Right cardiac atrium (tissue), 5 donors: Measurements from ENCODE around the gene PNPLA6. TPM values are rescaled to one million over a fixed set of nuclear protein-coding genes. Genes with fewer than 3 reads are reported as not detected.

Source experiments
- ATAC-seq, 2 donors: fragments of 200-7000 bp; cut with Tn5 transposase; one replicate each; pipeline versions ENCODE4 v1.8.0 to v1.9.1; 2020; ENCODE audit warnings: moderate library complexity in 2 of 2, mild to moderate bottlenecking in 1 of 2
- DNase-seq, 3 donors: peaks; one replicate each; pipeline ENCODE4 v3.0.0-alpha.2; 2020
- H3K27ac ChIP-seq: one replicate; pipeline ENCODE4 v1.5.1; 2013; ENCODE audit warnings: mild to moderate bottlenecking, low read length, control low read depth, moderate library complexity
- H3K27me3 ChIP-seq: one replicate; pipeline ENCODE4 v1.6.1; 2013; ENCODE audit not compliant: control insufficient read depth, insufficient read depth
- H3K4me1 ChIP-seq: one replicate; pipeline ENCODE4 v1.6.1; 2013; ENCODE audit warnings: low read length; ENCODE audit not compliant: control insufficient read depth, insufficient read depth
- H3K4me3 ChIP-seq: one replicate; pipeline ENCODE4 v1.5.1; 2013; ENCODE audit warnings: low read length, control low read depth
- H3K9me3 ChIP-seq: one replicate; pipeline ENCODE4 v1.6.1; 2013; ENCODE audit warnings: low read length; ENCODE audit not compliant: control insufficient read depth
- WGBS: extraction: QIAGEN DNeasy Blood & Tissue Kit; methylation state at CpG from one replicate; pipeline ENCODE4 v1.1.7; 2013; 5-methylcytosine and 5-hydroxymethylcytosine counted together
- intact Hi-C, 4 donors: fragments of 100-400 bp; cut with DNase I; formaldehyde crosslinking; loops; one replicate each; pipeline versions ENCODE4 v1.11.0 to v1.14.0; 2022 to 2023
- polyA plus RNA-seq: library from polyadenylated mRNA; stranded (reverse); fragments of 200-250 nt; gene quantifications from one replicate; pipeline ENCODE4 v1.2.3, GENCODE V29; 2013
- total RNA-seq, 4 donors: library from RNA; stranded (reverse); fragmentation: NEBNext Ultra II Directional; extraction: Animal tissue kit (Norgen Biotek cat#: 25700); gene quantifications; one replicate each; pipeline ENCODE4 v1.2.1, GENCODE V29; 2021
- donor health status: healthy with polysubstance abuse.
- donor health status: DM: no; HTN: yes; CAD: no.
- donor health status: DM: no; HTN: no; CAD: no.
- donor health status: DM: no; HTN: yes; CAD: no; lungs with severe emphysema.
- donor health status: DM: yes; HTN: yes; CAD: no.

Gene PNPLA6
- total and polyA plus RNA-seq, 5 donors, result 33.5 to 70.9 (median 63.9) TPM

DNA sequence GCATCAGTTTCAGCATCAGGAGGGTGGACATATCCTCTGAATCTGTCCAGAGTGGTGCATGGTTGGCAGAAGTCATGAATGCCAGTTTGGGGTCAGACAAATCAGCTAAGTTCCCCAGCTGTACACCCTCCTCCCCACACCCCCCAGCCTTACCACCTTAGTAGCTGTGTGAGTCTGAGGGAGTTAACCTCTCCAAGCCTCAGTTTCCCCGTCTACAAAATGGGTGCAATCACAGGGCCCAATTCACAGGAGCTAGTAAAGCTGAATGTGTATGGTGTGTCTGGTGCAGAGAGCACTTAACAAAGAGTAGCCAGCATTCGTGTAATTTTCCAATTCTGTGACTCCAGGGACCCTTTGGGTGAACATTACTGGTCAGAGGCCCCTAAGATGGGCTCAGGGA, 33.0 kb upstream of the PNPLA6 start:
- H3K27ac ChIP-seq, result no peak overlapping the region

DNA sequence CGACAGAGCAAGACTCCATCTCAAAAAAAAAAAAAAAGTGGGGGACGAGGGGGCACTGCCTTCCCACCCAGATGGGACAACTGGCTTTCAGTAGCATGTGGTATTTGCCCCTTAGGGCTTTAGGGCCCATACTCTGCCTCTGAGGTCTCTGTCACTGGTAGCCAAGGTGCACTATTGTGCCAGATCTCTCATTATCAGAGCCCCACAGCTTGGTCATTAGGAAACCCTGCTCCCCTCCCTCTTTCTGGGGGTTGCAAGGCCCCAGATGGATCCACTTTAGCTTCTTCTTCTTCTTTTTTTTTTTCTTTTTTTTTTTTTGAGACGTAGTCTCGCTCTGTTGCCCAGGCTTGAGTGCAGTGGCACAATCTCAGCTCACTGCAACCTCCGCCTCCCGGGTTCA, 30.8 kb upstream of the PNPLA6 start:
- H3K4me3 ChIP-seq, result no peak overlapping the region
- DNase-seq (no peak), ATAC-seq (no peak)
- H3K27me3 ChIP-seq, result no peaks in the 10 kb centered on the region
- H3K27ac ChIP-seq, result no peak overlapping the region
- whole genome bisulfite sequencing, result 87% methylated on average over 6 of the region's 6 CpGs
- H3K9me3 ChIP-seq, result no peaks in the 10 kb centered on the region
- intact Hi-C loops, result no loop called here
- no peaks in the 10 kb centered on the region for H3K4me1 ChIP-seq

More for the DNA sequence above, 33.0 kb upstream of the PNPLA6 start:
- no peaks in the 10 kb centered on the region for H3K9me3 ChIP-seq
- H3K4me1 ChIP-seq, result no peaks in the 10 kb centered on the region
- DNase-seq, result peak in 1 of 3 donors; percentile 0
- no peak overlapping the region for H3K4me3 ChIP-seq
- intact Hi-C loops, result no loop called here
- WGBS, result 38% methylated on average over 2 of the region's 2 CpGs
- H3K27me3 ChIP-seq, result no peaks in the 10 kb centered on the region
- ATAC-seq, result no peak

DNA sequence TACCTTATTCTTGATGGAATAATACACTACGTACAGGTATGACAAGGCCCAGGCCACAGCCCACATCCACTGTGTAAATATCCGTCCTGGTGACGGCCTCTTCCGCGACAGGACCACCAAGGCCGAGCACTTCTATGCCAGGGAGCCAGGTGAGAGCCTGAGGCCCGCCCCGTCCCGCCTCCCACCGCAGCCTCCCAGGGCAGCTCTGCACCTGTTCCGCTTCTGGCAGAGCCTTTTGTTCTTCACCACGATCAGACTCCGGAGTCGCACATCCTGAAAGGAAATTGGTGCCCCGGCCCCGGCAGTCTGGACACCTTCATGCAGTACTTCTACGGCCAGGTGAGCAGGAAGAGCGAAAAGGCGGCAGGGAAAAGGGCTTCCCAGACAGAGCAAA, 30.2 kb upstream of the PNPLA6 start:
- ATAC-seq (no peak), DNase-seq (peak in 1 of 3 donors; percentile 43)
- H3K4me3 ChIP-seq, result no peak overlapping the region

DNA sequence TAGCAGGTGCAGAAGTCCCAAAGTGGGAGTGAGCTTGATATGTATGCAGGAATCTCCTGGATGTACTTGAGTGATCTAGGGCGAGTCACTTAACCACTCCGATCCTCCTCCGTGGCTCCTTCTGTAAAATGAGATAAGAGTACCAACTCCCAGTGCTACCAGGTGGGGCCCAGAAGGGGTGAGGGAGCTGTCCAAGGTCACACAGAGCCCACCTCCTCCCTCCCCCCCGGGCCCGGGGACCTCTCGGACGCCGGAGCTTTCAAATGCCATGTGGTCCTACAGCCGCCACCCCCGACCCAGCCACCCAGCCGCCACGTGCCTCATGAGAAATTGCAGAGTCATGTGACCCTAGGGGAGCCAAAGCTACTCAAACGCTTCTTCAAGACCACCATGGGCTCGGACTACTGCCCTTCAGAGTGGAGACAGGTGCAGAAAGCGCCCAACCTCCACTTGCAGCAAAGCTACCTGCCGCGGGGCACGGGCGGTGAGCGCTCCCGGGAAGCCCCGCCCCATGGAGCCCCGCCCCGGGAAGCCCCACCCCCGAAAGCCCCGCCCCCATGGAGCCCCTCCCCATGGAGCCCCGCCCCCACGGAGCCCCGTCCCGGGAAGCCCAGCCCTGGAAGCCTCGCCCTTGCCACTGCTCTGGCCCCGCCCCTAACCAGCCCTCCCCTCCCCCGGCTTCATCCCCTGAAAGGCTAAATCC, 29.7 kb upstream of the PNPLA6 start:
- DNase-seq, result peak in 2 of 3 donors; percentile 66 to 81
- Histone ChIP-seq H3K9me3 (no peaks in the 10 kb centered on the region), H3K4me1 (no peaks in the 10 kb centered on the region), H3K4me3 (peak overlapping the region; percentile 0), H3K27ac (no peak overlapping the region), H3K27me3 (no peaks in the 10 kb centered on the region)
- intact Hi-C loops, result no loop called here
- WGBS, result 4% methylated on average over 33 of the region's 33 CpGs
- ATAC-seq, result peak; percentile 51 to 57

More for the DNA sequence above, 30.2 kb upstream of the PNPLA6 start:
- intact Hi-C loops, result no loop called here
- Histone ChIP-seq H3K4me1 (no peaks in the 10 kb centered on the region), H3K27me3 (no peaks in the 10 kb centered on the region), H3K27ac (no peak overlapping the region), H3K9me3 (no peaks in the 10 kb centered on the region)
- 48% methylated on average over 19 of the region's 19 CpGs for WGBS

DNA sequence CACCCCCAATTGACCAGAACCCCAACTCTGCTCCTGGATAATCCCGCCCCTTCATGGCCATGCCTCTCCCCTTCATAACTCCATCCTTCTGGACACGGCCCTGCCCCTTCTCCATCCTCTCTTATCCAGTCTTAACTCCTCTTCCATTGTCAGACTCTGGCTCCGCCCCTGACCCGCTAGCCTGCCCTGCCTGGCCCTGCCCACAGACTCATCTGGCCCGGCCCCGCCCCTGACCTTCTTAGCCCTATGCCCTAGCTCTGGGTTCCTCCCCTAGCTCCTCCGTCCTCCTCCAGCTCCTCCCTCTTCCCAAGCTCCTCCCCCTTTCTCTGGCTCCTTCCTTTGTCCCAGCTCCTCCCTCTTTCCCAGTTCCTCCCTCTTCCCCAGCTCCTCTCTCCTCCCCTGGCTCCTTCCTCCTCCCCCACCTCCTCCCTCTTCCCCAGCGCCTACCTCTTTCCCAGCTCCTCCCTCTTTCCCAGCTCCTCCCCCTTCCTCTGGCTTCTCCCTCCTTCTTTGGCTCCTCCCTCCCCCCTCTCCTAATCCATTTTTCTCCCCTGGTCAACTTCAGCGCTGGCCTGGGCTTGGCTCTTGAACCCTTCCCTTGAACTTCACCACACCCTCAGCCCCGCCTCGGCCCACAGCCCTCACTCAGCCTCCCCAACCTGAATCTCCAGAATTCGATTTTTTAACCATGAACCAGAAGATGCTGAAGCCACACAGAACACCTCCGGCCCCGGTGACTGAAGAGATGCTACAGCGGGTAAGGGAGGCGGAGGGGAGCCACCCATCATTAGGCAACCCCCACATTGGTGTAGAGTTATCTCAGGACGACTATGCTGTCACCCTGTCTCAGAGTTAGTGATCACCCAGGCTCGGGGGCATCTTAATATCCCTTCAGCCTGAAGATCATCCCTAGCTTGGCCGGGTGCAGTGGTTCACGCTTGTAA, 28.9 kb upstream of the PNPLA6 start:
- H3K27ac ChIP-seq, result no peak overlapping the region
- H3K9me3 ChIP-seq, result no peaks in the 10 kb centered on the region
- peak; percentile 90 to 94 (median 92) for DNase-seq
- intact Hi-C loops, result no loop called here
- H3K27me3 ChIP-seq, result no peaks in the 10 kb centered on the region
- ATAC-seq, result peak; percentile 92 to 95
- no peak overlapping the region for H3K4me3 ChIP-seq
- WGBS, result 48% methylated on average over 20 of the region's 20 CpGs
- no peaks in the 10 kb centered on the region for H3K4me1 ChIP-seq

DNA sequence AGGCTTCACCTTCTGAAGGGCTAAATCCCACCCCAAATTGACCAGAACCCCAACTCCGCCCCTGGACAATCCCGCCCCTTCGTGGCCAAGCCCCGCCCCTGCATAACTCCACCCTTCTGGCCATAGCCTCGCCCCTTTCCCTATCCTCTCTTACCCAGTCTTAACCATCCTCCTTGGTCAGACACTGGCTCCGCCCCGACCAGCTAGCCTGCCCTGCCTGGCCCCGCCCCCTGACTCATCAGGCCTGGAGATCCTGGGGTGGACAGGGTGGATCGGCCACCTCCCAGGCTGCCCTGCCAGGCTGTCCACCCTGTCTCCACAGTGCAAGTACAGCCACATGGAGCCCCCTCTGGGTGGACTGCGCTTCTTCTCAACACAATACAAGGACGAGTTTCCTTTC, 27.6 kb upstream of the PNPLA6 start:
- no peak overlapping the region for H3K4me3 ChIP-seq
- ATAC-seq, result peak; percentile 63 to 82
- peak; percentile 88 to 90 (median 90) for DNase-seq
- no peaks in the 10 kb centered on the region for H3K4me1 ChIP-seq
- intact Hi-C loops, result no loop called here
- H3K9me3 ChIP-seq, result no peaks in the 10 kb centered on the region
- 44% methylated on average over 11 of the region's 11 CpGs for WGBS
- H3K27ac ChIP-seq, result no peak overlapping the region
- no peaks in the 10 kb centered on the region for H3K27me3 ChIP-seq

DNA sequence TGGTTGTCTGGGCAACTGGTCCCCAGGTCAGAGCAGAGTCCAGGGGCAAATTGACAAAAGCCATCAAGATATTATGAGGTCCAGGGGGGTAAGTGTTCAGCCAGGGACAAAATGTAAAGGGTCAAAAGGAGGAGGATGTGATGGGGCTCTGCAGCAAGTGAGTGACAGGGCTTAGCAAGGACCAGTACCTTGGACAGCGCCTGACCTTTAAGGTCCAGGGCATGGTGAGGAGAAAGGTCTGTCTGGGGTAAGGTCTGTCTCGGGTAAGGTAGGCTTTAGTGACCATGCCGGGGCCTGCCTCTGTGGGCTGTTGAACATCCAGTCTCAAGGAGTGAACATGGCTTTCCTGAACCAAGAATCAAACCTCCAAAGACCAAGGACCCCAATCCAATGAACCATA, 25.9 kb upstream of the PNPLA6 start:
- Histone ChIP-seq H3K9me3 (no peaks in the 10 kb centered on the region), H3K27ac (no peak overlapping the region), H3K4me3 (no peak overlapping the region), H3K27me3 (no peaks in the 10 kb centered on the region), H3K4me1 (no peaks in the 10 kb centered on the region)
- no peak for DNase-seq
- WGBS, result 15% methylated on average over 3 of the region's 3 CpGs
- intact Hi-C loops, result no loop called here
- ATAC-seq, result no peak

- Histone ChIP-seq H3K27me3 (no peaks in the 10 kb centered on the region), H3K4me1 (peaks cover 7% of the 10 kb centered on the region), H3K4me3 (no peak overlapping the region), H3K9me3 (no peaks in the 10 kb centered on the region), H3K27ac (no peak overlapping the region)
- DNase-seq (no peak), ATAC-seq (no peak)
- intact Hi-C loops, result no loop called here
- WGBS, result 56% methylated on average over 6 of the region's 6 CpGs
These were observed 23.1 kb upstream of the PNPLA6 start for GRCh38 chr19:7512400-7512851.

DNA sequence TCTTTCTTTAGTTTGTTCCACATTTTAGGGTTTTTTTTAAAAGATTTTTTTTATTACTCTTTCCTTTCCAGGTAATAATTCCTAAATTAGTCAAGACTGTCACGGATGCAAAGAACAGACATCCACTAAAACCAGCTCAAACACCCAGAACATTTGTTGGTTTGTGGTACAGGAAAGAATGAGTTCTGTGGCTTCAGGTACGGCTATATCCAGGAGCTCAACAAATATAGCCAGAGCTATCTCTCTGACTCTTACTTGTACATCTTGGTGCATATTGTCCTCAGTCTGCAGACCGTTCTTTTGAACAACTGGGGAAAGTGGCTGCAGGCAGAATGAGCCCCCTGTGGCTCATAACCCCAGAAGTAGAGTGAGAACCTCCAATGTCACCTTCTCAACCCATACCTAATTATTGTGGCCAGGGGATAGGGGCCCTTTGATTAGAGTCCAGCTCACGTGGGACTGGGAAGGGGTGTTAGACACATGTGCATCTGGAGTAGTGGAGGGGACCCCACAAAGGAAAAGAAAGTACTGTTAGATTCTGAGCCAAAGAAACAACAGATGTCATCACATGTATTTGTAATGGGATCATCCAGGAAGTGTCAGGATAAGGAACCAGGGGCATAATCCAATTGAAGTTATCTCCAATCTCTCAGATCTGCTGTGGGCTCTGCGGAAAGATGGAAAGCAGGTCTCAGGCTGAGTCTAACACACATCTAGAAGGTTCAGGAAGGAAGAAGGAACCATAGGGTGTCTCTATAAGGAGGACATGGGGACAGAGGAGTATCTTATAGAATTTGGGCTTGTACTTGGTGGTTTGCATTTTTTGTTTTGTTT, 21.5 kb upstream of the PNPLA6 start:
- H3K27ac ChIP-seq, result no peak overlapping the region
- no peak for ATAC-seq
- no peaks in the 10 kb centered on the region for H3K9me3 ChIP-seq
- intact Hi-C loops, result no loop called here
- H3K27me3 ChIP-seq, result no peaks in the 10 kb centered on the region
- no peak overlapping the region for H3K4me3 ChIP-seq
- peaks cover 7% of the 10 kb centered on the region for H3K4me1 ChIP-seq
- DNase-seq, result no peak
- 82% methylated on average over 5 of the region's 5 CpGs for WGBS

DNA sequence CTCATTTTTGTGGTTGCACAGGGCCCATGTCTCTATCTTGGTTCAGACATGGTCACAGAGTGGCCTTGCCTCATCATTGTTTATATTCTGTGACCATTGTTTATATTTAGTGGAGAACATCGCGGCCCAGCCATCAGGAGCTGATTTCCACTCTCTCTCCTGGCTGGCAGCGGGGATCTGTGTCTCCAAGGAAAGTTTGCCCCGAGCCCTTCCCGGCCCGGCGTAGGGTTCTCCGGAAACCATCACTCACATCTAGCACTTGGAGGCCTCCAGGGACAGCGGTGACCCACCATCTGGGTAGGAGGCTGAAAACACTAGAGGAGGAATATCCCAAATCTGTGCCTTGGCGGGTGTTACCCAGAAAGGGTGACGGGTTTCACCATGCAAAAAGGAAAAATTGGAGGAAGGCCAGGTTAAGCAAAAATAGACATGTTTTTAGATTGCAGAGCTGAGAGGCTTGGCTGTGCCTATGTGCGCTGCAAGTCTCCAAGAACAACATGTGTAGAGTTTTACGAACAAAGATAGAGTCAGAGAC, 20.3 kb upstream of the PNPLA6 start:
- Histone ChIP-seq H3K9me3 (no peaks in the 10 kb centered on the region), H3K27ac (peak overlapping the region; percentile 93), H3K27me3 (no peaks in the 10 kb centered on the region), H3K4me1 (peaks cover 7% of the 10 kb centered on the region), H3K4me3 (no peak overlapping the region)
- ATAC-seq (peak; percentile 60 to 81), DNase-seq (peak; percentile 65 to 87 (median 81))
- 39% methylated on average over 13 of the region's 13 CpGs for WGBS
- intact Hi-C loops, result no loop called here
